Activated B cell treated with CpG ODN at 0.5 μM for 24 hours (primary cell): ENCODE results near the gene NLRP14. TPM values are rescaled to one million over a fixed set of nuclear protein-coding genes. Genes with fewer than 3 reads are reported as not detected.

Experiments
- ATAC-seq: fragments of 200-7000 bp; cut with Tn5 transposase; one replicate; pipeline ENCODE4 v1.10.0; 2021; ENCODE audit warnings: low read depth, mild to moderate bottlenecking, moderate library complexity
- CTCF ChIA-PET: fragments of 350-600 bp; sonication (Branson Sonifier 250); formaldehyde crosslinking; loops from one replicate; lab custom pipeline; 2021; ENCODE audit warnings: antibody characterized with exemption; lab: Charles Lee
- POLR2A ChIA-PET: fragments of 350-600 bp; sonication (Branson Sonifier 250); formaldehyde crosslinking; loops from one replicate; lab custom pipeline; 2021; ENCODE audit warnings: antibody characterized with exemption; lab: Charles Lee
- DNase-seq: peaks from one replicate; pipeline ENCODE4 v3.0.0; 2022
- H3K27ac Mint-ChIP-seq: one replicate; pipeline ENCODE4 v1.8.0; 2020; ENCODE audit warnings: mixed read lengths
- H3K27me3 Mint-ChIP-seq: one replicate; pipeline ENCODE4 v1.8.0; 2021; ENCODE audit warnings: mixed read lengths
- H3K36me3 Mint-ChIP-seq: one replicate; pipeline ENCODE4 v1.8.0; 2021; ENCODE audit warnings: low read depth, mixed read lengths
- H3K4me1 Mint-ChIP-seq: one replicate; pipeline ENCODE4 v1.8.0; 2021; ENCODE audit warnings: mixed read lengths
- H3K4me3 Mint-ChIP-seq: one replicate; pipeline ENCODE4 v1.8.0; 2020; ENCODE audit warnings: mild to moderate bottlenecking, mixed read lengths
- H3K9me3 Mint-ChIP-seq: one replicate; pipeline ENCODE4 v1.8.0; 2020; ENCODE audit warnings: mixed read lengths
- CTCF ChIP-seq: fragments of 200-600 bp; IDR thresholded peaks from one replicate; pipeline ENCODE4 v1.8.0; 2022; ENCODE audit warnings: antibody characterized with exemption, mild to moderate bottlenecking
- intact Hi-C: fragments of 100-400 bp; cut with micrococcal nuclease; formaldehyde crosslinking; loops from one replicate; pipeline ENCODE4 v1.15.1; 2024
- total RNA-seq: library from RNA; stranded (reverse); gene quantifications from 2 replicates; pipeline ENCODE4 v1.2.3, GENCODE V29; 2022

NLRP14 gene
- total RNA-seq, 1 donor from 2014 or later: 0.11 TPM

GRCh38 chr11:7072401-7073028 lies 52.2 kb downstream of the NLRP14 start:
- H3K4me1 Mint-ChIP-seq: no peaks in the 10 kb centered on the region
- ATAC-seq (no peak), DNase-seq (no peak)
- ChIA-PET CTCF (no interaction called here), POLR2A (no interaction called here)
- no peak for TF ChIP-seq CTCF
- no peaks in the 10 kb centered on the region for H3K9me3 Mint-ChIP-seq
- peaks cover 2% of the 10 kb centered on the region for H3K27me3 Mint-ChIP-seq
- no peak overlapping the region for H3K27ac Mint-ChIP-seq
- no peak overlapping the region for H3K4me3 Mint-ChIP-seq
- intact Hi-C loops: no loop called here
- H3K36me3 Mint-ChIP-seq: no peaks in the 10 kb centered on the region

DNA sequence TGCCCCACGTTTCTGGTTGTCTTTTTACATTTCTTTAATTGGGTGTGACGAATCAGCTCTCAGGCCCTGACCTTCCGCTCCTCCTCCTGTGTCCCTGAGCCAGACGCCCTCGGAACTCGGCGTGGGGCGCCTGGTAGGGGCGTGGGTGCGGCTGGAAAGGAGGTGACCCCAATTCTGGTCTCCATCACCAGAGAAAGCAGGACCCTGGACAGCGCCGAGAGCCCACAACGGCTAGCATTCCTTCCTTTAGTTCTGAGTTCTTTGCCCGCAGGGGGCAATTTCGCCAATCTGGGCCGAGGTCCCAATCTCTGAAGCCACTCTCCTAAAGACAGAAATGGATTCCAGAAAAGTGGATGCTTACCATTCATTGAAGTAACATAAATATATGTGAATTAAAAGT lies 56.8 kb downstream of the NLRP14 start:
- no peak for TF ChIP-seq CTCF
- peaks cover 9% of the 10 kb centered on the region for H3K9me3 Mint-ChIP-seq
- no peaks in the 10 kb centered on the region for H3K36me3 Mint-ChIP-seq
- no peak for DNase-seq
- no peaks in the 10 kb centered on the region for H3K4me1 Mint-ChIP-seq
- intact Hi-C loops: no loop called here
- ATAC-seq: no peak
- no peak overlapping the region for H3K4me3 Mint-ChIP-seq
- ChIA-PET CTCF (no interaction called here), POLR2A (no interaction called here)
- H3K27me3 Mint-ChIP-seq: no peaks in the 10 kb centered on the region
- H3K27ac Mint-ChIP-seq: no peak overlapping the region

GRCh38 chr11:7079545-7080135 lies 59.4 kb downstream of the NLRP14 start:
- Mint-ChIP-seq H3K4me1 (no peaks in the 10 kb centered on the region), H3K9me3 (peaks cover 9% of the 10 kb centered on the region), H3K27me3 (peaks cover 5% of the 10 kb centered on the region), H3K36me3 (no peaks in the 10 kb centered on the region), H3K4me3 (no peak overlapping the region), H3K27ac (no peak overlapping the region)
- ATAC-seq: no peak
- no peak for TF ChIP-seq CTCF
- ChIA-PET POLR2A (no interaction called here), CTCF (no interaction called here)
- intact Hi-C loops: no loop called here
- DNase-seq: no peak

DNA sequence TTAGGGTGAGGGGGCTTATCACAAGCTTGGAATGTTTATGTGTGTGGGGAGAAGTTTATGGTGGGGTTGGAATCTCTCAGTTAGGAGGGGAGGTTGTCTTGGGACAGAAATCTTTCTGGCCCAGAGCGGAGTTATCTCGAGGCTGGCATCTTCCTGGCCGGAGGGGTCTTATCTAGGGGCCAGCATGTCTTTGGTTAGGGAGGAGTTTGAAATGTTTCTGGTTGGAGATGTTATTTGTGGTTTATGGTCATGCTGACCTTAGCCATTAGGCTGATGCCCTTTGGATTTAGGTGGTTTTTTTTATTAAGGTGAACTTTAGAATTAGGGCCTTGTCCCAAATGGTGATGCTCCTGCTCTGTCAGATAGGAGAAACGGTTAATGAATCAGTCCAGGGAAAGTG lies 60.6 kb downstream of the NLRP14 start:
- TF ChIP-seq CTCF: no peak
- ATAC-seq: no peak
- no peak for DNase-seq
- POLR2A ChIA-PET: no interaction called here
- Mint-ChIP-seq H3K36me3 (no peaks in the 10 kb centered on the region), H3K27me3 (peaks cover 5% of the 10 kb centered on the region), H3K4me1 (no peaks in the 10 kb centered on the region), H3K9me3 (peaks cover 9% of the 10 kb centered on the region), H3K27ac (no peak overlapping the region), H3K4me3 (no peak overlapping the region)
- intact Hi-C loops: no loop called here
- CTCF ChIA-PET: no interaction called here

DNA sequence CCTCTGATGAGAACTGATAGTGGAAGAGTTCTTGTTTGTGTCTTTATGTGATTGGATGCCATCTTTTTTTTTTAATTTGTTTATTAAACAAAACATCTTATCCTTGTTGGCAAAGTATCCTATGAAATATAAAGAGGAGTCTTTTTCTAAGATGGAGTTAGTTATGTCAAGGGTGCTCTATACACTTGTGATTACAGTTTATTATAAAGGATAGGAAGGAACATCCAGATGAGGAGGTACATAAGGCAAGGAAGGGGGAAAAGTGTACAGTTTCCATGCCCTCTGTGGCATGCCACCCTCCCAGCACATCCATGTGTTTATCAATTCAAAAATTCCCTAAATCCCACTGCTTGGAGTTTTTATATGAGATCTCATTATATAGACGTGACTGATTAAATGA lies 61.2 kb downstream of the NLRP14 start:
- no peak overlapping the region for H3K4me3 Mint-ChIP-seq
- H3K27me3 Mint-ChIP-seq: peaks cover 5% of the 10 kb centered on the region
- ChIA-PET POLR2A (no interaction called here), CTCF (no interaction called here)
- no peaks in the 10 kb centered on the region for H3K36me3 Mint-ChIP-seq
- intact Hi-C loops: no loop called here
- no peak for TF ChIP-seq CTCF
- H3K4me1 Mint-ChIP-seq: no peaks in the 10 kb centered on the region
- no peak overlapping the region for H3K27ac Mint-ChIP-seq
- peaks cover 9% of the 10 kb centered on the region for H3K9me3 Mint-ChIP-seq
- DNase-seq (no peak), ATAC-seq (no peak)
